ENCODE measurements around the gene EMC10.
"Not testable (repeated sequence)": the region's sequence is repeated elsewhere in the genome, so short reads cannot be mapped to it uniquely, and the experiment has no call there.

EMC10 gene

GRCh38 chr19:50528052-50528451, 51.7 kb downstream of the EMC10 start:
- H3K36me3 ChIP-seq (ENCODE audit: control insufficient read depth, insufficient read depth, low read length); H3K27me3 ChIP-seq (replicated peaks; ENCODE audit: control insufficient read depth, insufficient read depth, low read length, poor library complexity, severe bottlenecking); H3K27ac ChIP-seq (ENCODE audit: insufficient read depth, low read length, poor library complexity, severe bottlenecking); H3K4me1 ChIP-seq (ENCODE audit: control insufficient read depth, insufficient read depth, low read length, poor library complexity, severe bottlenecking); H3K9me3 ChIP-seq (ENCODE audit: control insufficient read depth, low read length); H3K4me3 ChIP-seq (ENCODE audit: insufficient read depth, low read depth, low read length, poor library complexity, severe bottlenecking); DNase-seq: not testable (repeated sequence)

GRCh38 chr19:50531171-50531612, 54.9 kb downstream of the EMC10 start:
- DNase-seq, result no peak
- Histone ChIP-seq H3K4me3 (ENCODE audit: insufficient read depth, low read depth, low read length, poor library complexity, severe bottlenecking) (no peak overlapping the region), H3K27ac (ENCODE audit: insufficient read depth, low read length, poor library complexity, severe bottlenecking) (no peak overlapping the region), H3K27me3 (replicated peaks; ENCODE audit: control insufficient read depth, insufficient read depth, low read length, poor library complexity, severe bottlenecking) (peaks cover 4% of the 10 kb centered on the region), H3K4me1 (ENCODE audit: control insufficient read depth, insufficient read depth, low read length, poor library complexity, severe bottlenecking) (no peaks in the 10 kb centered on the region), H3K9me3 (ENCODE audit: control insufficient read depth, low read length) (no peaks in the 10 kb centered on the region), H3K36me3 (ENCODE audit: control insufficient read depth, insufficient read depth, low read length) (no peaks in the 10 kb centered on the region)

- no peaks in the 10 kb centered on the region for H3K4me1 ChIP-seq (ENCODE audit: control insufficient read depth, insufficient read depth, low read length, poor library complexity, severe bottlenecking)
- H3K27me3 ChIP-seq (replicated peaks; ENCODE audit: control insufficient read depth, insufficient read depth, low read length, poor library complexity, severe bottlenecking), result peaks cover 4% of the 10 kb centered on the region
- H3K4me3 ChIP-seq (ENCODE audit: insufficient read depth, low read depth, low read length, poor library complexity, severe bottlenecking), result no peak overlapping the region
- H3K36me3 ChIP-seq (ENCODE audit: control insufficient read depth, insufficient read depth, low read length), result no peaks in the 10 kb centered on the region
- H3K9me3 ChIP-seq (ENCODE audit: control insufficient read depth, low read length), result no peaks in the 10 kb centered on the region
- H3K27ac ChIP-seq (ENCODE audit: insufficient read depth, low read length, poor library complexity, severe bottlenecking), result no peak overlapping the region
- no peak for DNase-seq
Observed at GRCh38 chr19:50532952-50533351, 56.6 kb downstream of the EMC10 start.

GRCh38 chr19:50534478-50534877, 58.2 kb downstream of the EMC10 start:
- Histone ChIP-seq H3K4me1 (ENCODE audit: control insufficient read depth, insufficient read depth, low read length, poor library complexity, severe bottlenecking) (no peaks in the 10 kb centered on the region), H3K4me3 (ENCODE audit: insufficient read depth, low read depth, low read length, poor library complexity, severe bottlenecking) (no peak overlapping the region), H3K27ac (ENCODE audit: insufficient read depth, low read length, poor library complexity, severe bottlenecking) (no peak overlapping the region), H3K27me3 (replicated peaks; ENCODE audit: control insufficient read depth, insufficient read depth, low read length, poor library complexity, severe bottlenecking) (peaks cover 4% of the 10 kb centered on the region), H3K36me3 (ENCODE audit: control insufficient read depth, insufficient read depth, low read length) (no peaks in the 10 kb centered on the region), H3K9me3 (ENCODE audit: control insufficient read depth, low read length) (no peaks in the 10 kb centered on the region)
- no peak for DNase-seq

- Histone ChIP-seq H3K4me3 (ENCODE audit: insufficient read depth, low read depth, low read length, poor library complexity, severe bottlenecking) (no peak overlapping the region), H3K27me3 (replicated peaks; ENCODE audit: control insufficient read depth, insufficient read depth, low read length, poor library complexity, severe bottlenecking) (no peaks in the 10 kb centered on the region), H3K27ac (ENCODE audit: insufficient read depth, low read length, poor library complexity, severe bottlenecking) (no peak overlapping the region), H3K9me3 (ENCODE audit: control insufficient read depth, low read length) (no peaks in the 10 kb centered on the region), H3K4me1 (ENCODE audit: control insufficient read depth, insufficient read depth, low read length, poor library complexity, severe bottlenecking) (no peaks in the 10 kb centered on the region), H3K36me3 (ENCODE audit: control insufficient read depth, insufficient read depth, low read length) (no peaks in the 10 kb centered on the region)
- no peak for DNase-seq
Observed at GRCh38 chr19:50535672-50536187, 59.4 kb downstream of the EMC10 start.

- H3K4me3 ChIP-seq (ENCODE audit: insufficient read depth, low read depth, low read length, poor library complexity, severe bottlenecking), result no peak overlapping the region
- H3K27ac ChIP-seq (ENCODE audit: insufficient read depth, low read length, poor library complexity, severe bottlenecking), result no peak overlapping the region
- H3K36me3 ChIP-seq (ENCODE audit: control insufficient read depth, insufficient read depth, low read length), result no peaks in the 10 kb centered on the region
- no peak for DNase-seq
- H3K27me3 ChIP-seq (replicated peaks; ENCODE audit: control insufficient read depth, insufficient read depth, low read length, poor library complexity, severe bottlenecking), result no peaks in the 10 kb centered on the region
- no peaks in the 10 kb centered on the region for H3K4me1 ChIP-seq (ENCODE audit: control insufficient read depth, insufficient read depth, low read length, poor library complexity, severe bottlenecking)
- H3K9me3 ChIP-seq (ENCODE audit: control insufficient read depth, low read length), result no peaks in the 10 kb centered on the region
Observed at GRCh38 chr19:50536662-50537305, 60.5 kb downstream of the EMC10 start.

GRCh38 chr19:50537306-50537685, 61.0 kb downstream of the EMC10 start:
- H3K36me3 ChIP-seq (ENCODE audit: control insufficient read depth, insufficient read depth, low read length), result no peaks in the 10 kb centered on the region
- DNase-seq, result no peak
- no peak overlapping the region for H3K27ac ChIP-seq (ENCODE audit: insufficient read depth, low read length, poor library complexity, severe bottlenecking)
- H3K4me3 ChIP-seq (ENCODE audit: insufficient read depth, low read depth, low read length, poor library complexity, severe bottlenecking), result no peak overlapping the region
- H3K9me3 ChIP-seq (ENCODE audit: control insufficient read depth, low read length), result no peaks in the 10 kb centered on the region
- H3K4me1 ChIP-seq (ENCODE audit: control insufficient read depth, insufficient read depth, low read length, poor library complexity, severe bottlenecking), result no peaks in the 10 kb centered on the region
- H3K27me3 ChIP-seq (replicated peaks; ENCODE audit: control insufficient read depth, insufficient read depth, low read length, poor library complexity, severe bottlenecking), result no peaks in the 10 kb centered on the region

GRCh38 chr19:50537769-50538230, 61.5 kb downstream of the EMC10 start:
- Histone ChIP-seq H3K4me3 (ENCODE audit: insufficient read depth, low read depth, low read length, poor library complexity, severe bottlenecking) (no peak overlapping the region), H3K36me3 (ENCODE audit: control insufficient read depth, insufficient read depth, low read length) (no peaks in the 10 kb centered on the region), H3K9me3 (ENCODE audit: control insufficient read depth, low read length) (no peaks in the 10 kb centered on the region), H3K4me1 (ENCODE audit: control insufficient read depth, insufficient read depth, low read length, poor library complexity, severe bottlenecking) (no peaks in the 10 kb centered on the region), H3K27me3 (replicated peaks; ENCODE audit: control insufficient read depth, insufficient read depth, low read length, poor library complexity, severe bottlenecking) (no peaks in the 10 kb centered on the region), H3K27ac (ENCODE audit: insufficient read depth, low read length, poor library complexity, severe bottlenecking) (no peak overlapping the region)
- peak in 2 of 3 donors; percentile 19 to 29 for DNase-seq

Data from effector memory CD4-positive, alpha-beta T cell (primary cell).